ENCODE measurements around the gene NINJ2.

DNA sequence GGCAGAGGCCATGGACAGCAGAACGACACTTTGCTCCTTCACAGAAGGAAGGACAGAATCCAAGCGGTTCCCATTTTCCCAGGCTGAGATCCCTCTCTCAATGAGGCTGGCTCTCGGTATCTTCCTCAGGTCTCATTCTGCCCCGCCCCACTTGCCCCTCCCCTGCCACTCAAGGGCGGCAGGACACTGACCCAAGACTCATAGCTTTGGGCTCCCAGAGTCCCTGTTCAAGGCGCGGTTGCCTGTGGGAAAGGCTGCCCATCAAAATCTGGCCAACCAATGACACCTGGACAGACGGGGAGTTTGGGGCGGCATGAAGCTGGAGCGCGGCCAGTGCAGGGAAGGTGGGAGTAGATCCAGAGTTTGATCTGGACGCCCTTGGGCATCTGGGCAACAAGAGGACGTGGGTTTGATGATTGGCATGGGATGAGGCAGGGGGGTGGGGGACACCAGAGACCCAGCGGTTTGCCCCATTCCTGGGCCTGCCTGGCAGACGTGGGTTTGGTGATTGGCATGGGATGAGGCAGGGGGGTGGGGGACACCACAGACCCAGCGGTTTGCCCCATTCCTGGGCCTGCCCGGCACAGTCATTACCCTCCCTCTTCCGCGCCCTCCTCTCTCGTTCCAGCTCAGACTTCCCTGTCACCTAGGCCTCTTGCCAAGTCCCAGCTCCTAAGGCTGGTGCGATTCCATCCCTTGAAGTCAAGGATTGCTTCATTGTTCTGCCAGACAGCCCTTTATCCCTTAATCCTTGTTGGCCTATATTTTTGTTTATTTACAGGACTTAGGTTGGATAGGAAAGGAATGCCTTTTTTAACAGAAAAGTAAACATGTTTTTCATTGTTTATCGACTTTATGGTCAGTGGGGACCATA, 92.1 kb downstream of the NINJ2 start:
- TF ChIP-seq CTCF (IDR thresholded peaks at IDR 0.05) (no peak), POLR2A (IDR thresholded peaks at IDR 0.05) (no peak), POLR2AphosphoS5 (IDR thresholded peaks at IDR 0.05) (peak in 3 of 4 donors; percentile 9 to 33 (median 31)), EP300 (IDR thresholded peaks at IDR 0.05) (no peak)

Data from sigmoid colon (tissue), 4 donors.